SK-N-MC (cell line): ENCODE data around the gene PURA.

Experiments
- DNase-seq: peaks from one replicate; pipeline ENCODE4 v3.0.0-alpha.2; 2011; ENCODE audit warnings: low read depth, low spot score
- H3K27ac ChIP-seq: fragments of 200-600 bp; sonication (generic); 2 replicates; pipeline ENCODE4 v1.5.1; 2016; ENCODE audit warnings: mixed run types
- H3K36me3 ChIP-seq: fragments of 200-600 bp; sonication (generic); 2 replicates; pipeline ENCODE4 v1.6.1; 2017; ENCODE audit warnings: antibody characterized with exemption, low read length, mixed read lengths; ENCODE audit not compliant: insufficient read depth
- H3K4me3 ChIP-seq: fragments of 200-600 bp; sonication (generic); 2 replicates; pipeline ENCODE4 v1.5.1; 2016
- H3K9ac ChIP-seq: fragments of 200-600 bp; sonication (generic); 2 replicates; pipeline ENCODE4 v1.8.0; 2017; ENCODE audit warnings: mixed run types, mixed read lengths; ENCODE audit not compliant: insufficient read length
- H3K9me3 ChIP-seq: fragments of 200-600 bp; sonication (generic); 2 replicates; pipeline ENCODE4 v1.6.1; 2017; ENCODE audit warnings: low read depth, mild to moderate bottlenecking, antibody characterized with exemption, low read length, moderate library complexity, mixed read lengths
- EZH2 ChIP-seq: fragments of 200-600 bp; sonication (generic); IDR thresholded peaks from one replicate; pipeline ENCODE4 v1.6.1; 2017; ENCODE audit warnings: antibody characterized with exemption
- FOXP2 ChIP-seq: optimal IDR thresholded peaks from 2 replicates; pipeline ENCODE3; 2011; ENCODE audit warnings: mild to moderate bottlenecking, moderate library complexity; ENCODE audit not compliant: insufficient read depth; ENCODE audit errors: extremely low read length, control extremely low read depth
- POLR2AphosphoS5 ChIP-seq: IDR thresholded peaks from 2 replicates; pipeline ENCODE4 v1.6.1; 2012; ENCODE audit warnings: mild to moderate bottlenecking, low read depth, low read length, borderline replicate concordance

Gene PURA

GRCh38 chr5:140113699-140114263 is at the start of gene PURA:
PURA (plus strand) TSS chr5:140114109; CDS start chr5:140114182, 73 bp downstream.
- TF ChIP-seq EZH2: no peak
- TF ChIP-seq POLR2AphosphoS5: peak; percentile 86
- peak within 1 kb of the TSS; percentile 58; the same call in 1 of the 2 replicates for H3K27ac ChIP-seq
- peak; percentile 60 for DNase-seq
- peak within 1 kb of the TSS; percentile 81 for H3K9ac ChIP-seq
- peak within 1 kb of the TSS; percentile 87 for H3K4me3 ChIP-seq
- no peaks in the 10 kb centered on the region for H3K9me3 ChIP-seq
- H3K36me3 ChIP-seq: no peaks in the 10 kb centered on the region

GRCh38 chr5:140072812-140073211 is 41.1 kb upstream of the PURA start:
- H3K27ac ChIP-seq: no peak overlapping the region
- H3K9me3 ChIP-seq: no peaks in the 10 kb centered on the region
- DNase-seq: no peak
- no peak for TF ChIP-seq POLR2AphosphoS5
- TF ChIP-seq FOXP2: no peak
- no peak for TF ChIP-seq EZH2
- no peak overlapping the region for H3K4me3 ChIP-seq
- no peak overlapping the region for H3K9ac ChIP-seq
- H3K36me3 ChIP-seq: no peaks in the 10 kb centered on the region

- no peak for DNase-seq
- Histone ChIP-seq H3K9me3 (no peaks in the 10 kb centered on the region), H3K9ac (no peak overlapping the region), H3K4me3 (no peak overlapping the region), H3K36me3 (no peaks in the 10 kb centered on the region), H3K27ac (no peak overlapping the region)
- TF ChIP-seq EZH2 (no peak), POLR2AphosphoS5 (no peak), FOXP2 (no peak)
Measured at GRCh38 chr5:140073296-140073695, 40.6 kb upstream of the PURA start.

GRCh38 chr5:140075371-140075770 is 38.5 kb upstream of the PURA start:
- Histone ChIP-seq H3K27ac (no peak overlapping the region), H3K9me3 (no peaks in the 10 kb centered on the region), H3K9ac (no peak overlapping the region), H3K36me3 (no peaks in the 10 kb centered on the region), H3K4me3 (no peak overlapping the region)
- TF ChIP-seq EZH2: no peak
- TF ChIP-seq FOXP2: no peak
- no peak for TF ChIP-seq POLR2AphosphoS5
- DNase-seq: no peak

GRCh38 chr5:140076142-140076541 is 37.8 kb upstream of the PURA start:
- no peaks in the 10 kb centered on the region for H3K9me3 ChIP-seq
- no peak for TF ChIP-seq POLR2AphosphoS5
- TF ChIP-seq FOXP2: no peak
- no peak for TF ChIP-seq EZH2
- no peak overlapping the region for H3K27ac ChIP-seq
- no peak overlapping the region for H3K4me3 ChIP-seq
- no peak overlapping the region for H3K9ac ChIP-seq
- H3K36me3 ChIP-seq: no peaks in the 10 kb centered on the region
- DNase-seq: no peak

- H3K9me3 ChIP-seq: no peaks in the 10 kb centered on the region
- DNase-seq: no peak
- TF ChIP-seq EZH2 (no peak), FOXP2 (no peak), POLR2AphosphoS5 (no peak)
- H3K4me3 ChIP-seq: no peak overlapping the region
- no peaks in the 10 kb centered on the region for H3K36me3 ChIP-seq
- H3K27ac ChIP-seq: no peak overlapping the region
- no peak overlapping the region for H3K9ac ChIP-seq
Measured at GRCh38 chr5:140076788-140077187, 37.1 kb upstream of the PURA start.

GRCh38 chr5:140083120-140083519 is 30.8 kb upstream of the PURA start:
- no peak for TF ChIP-seq POLR2AphosphoS5
- TF ChIP-seq FOXP2: no peak
- TF ChIP-seq EZH2: no peak
- no peak overlapping the region for H3K4me3 ChIP-seq
- no peaks in the 10 kb centered on the region for H3K36me3 ChIP-seq
- no peak overlapping the region for H3K9ac ChIP-seq
- no peak for DNase-seq
- H3K27ac ChIP-seq: no peak overlapping the region
- no peaks in the 10 kb centered on the region for H3K9me3 ChIP-seq

GRCh38 chr5:140083650-140084049 is 30.3 kb upstream of the PURA start:
- H3K27ac ChIP-seq: no peak overlapping the region
- H3K9ac ChIP-seq: no peak overlapping the region
- no peaks in the 10 kb centered on the region for H3K36me3 ChIP-seq
- TF ChIP-seq POLR2AphosphoS5: no peak
- TF ChIP-seq EZH2: no peak
- no peak for TF ChIP-seq FOXP2
- DNase-seq: no peak
- H3K9me3 ChIP-seq: no peaks in the 10 kb centered on the region
- H3K4me3 ChIP-seq: no peak overlapping the region

GRCh38 chr5:140084541-140084940 is 29.4 kb upstream of the PURA start:
- no peaks in the 10 kb centered on the region for H3K36me3 ChIP-seq
- TF ChIP-seq EZH2: no peak
- TF ChIP-seq FOXP2: no peak
- no peak for TF ChIP-seq POLR2AphosphoS5
- H3K4me3 ChIP-seq: no peak overlapping the region
- no peak for DNase-seq
- H3K27ac ChIP-seq: no peak overlapping the region
- H3K9ac ChIP-seq: no peak overlapping the region
- H3K9me3 ChIP-seq: no peaks in the 10 kb centered on the region

GRCh38 chr5:140090251-140090650 is 23.7 kb upstream of the PURA start:
- Histone ChIP-seq H3K27ac (no peak overlapping the region), H3K9ac (no peak overlapping the region), H3K36me3 (no peaks in the 10 kb centered on the region), H3K4me3 (no peak overlapping the region), H3K9me3 (no peaks in the 10 kb centered on the region)
- no peak for DNase-seq
- no peak for TF ChIP-seq POLR2AphosphoS5
- no peak for TF ChIP-seq EZH2
- TF ChIP-seq FOXP2: no peak
